Fibroblast of the aortic adventitia (primary cell): Measurements from ENCODE around the gene KDM4C. TPM values are rescaled to one million over a fixed set of nuclear protein-coding genes. Genes with fewer than 3 reads are reported as not detected.
A peak's percentile ranks its signal among the peaks of the same experiment; 100 is the strongest.
"Not testable (repeated sequence)": the region's sequence is repeated elsewhere in the genome, so short reads cannot be mapped to it uniquely, and the experiment has no call there.

Experiments used
- DNase-seq: peaks from one replicate; pipeline ENCODE4 v3.0.0-alpha.2; 2010; ENCODE audit warnings: low read depth
- H3K4me3 ChIP-seq: 2 replicates; pipeline ENCODE4 v1.5.1; 2011; ENCODE audit warnings: low read depth, mild to moderate bottlenecking, control low read depth, low read length, moderate library complexity
- CTCF ChIP-seq: IDR thresholded peaks from 2 replicates; pipeline ENCODE4 v1.5.1; 2011; ENCODE audit warnings: mild to moderate bottlenecking, low read length, control low read depth, inconsistent platforms; ENCODE audit not compliant: insufficient read depth
- total RNA-seq: library from RNA; depleted of rRNA; stranded (reverse); fragments of >200 nt; gene quantifications from 2 replicates; pipeline ENCODE4 v1.2.3, GENCODE V29; 2012; ENCODE audit warnings: low replicate concordance

Gene KDM4C
- total RNA-seq, 1 donor = 25.1 TPM

- no peak for DNase-seq
- TF ChIP-seq CTCF = no peak
- H3K4me3 ChIP-seq = no peak overlapping the region
These were observed 35.4 kb downstream of the KDM4C start for GRCh38 chr9:6793203-6793602.

GRCh38 chr9:6794936-6795335 is 37.2 kb downstream of the KDM4C start:
- no peak for TF ChIP-seq CTCF
- no peak overlapping the region for H3K4me3 ChIP-seq
- DNase-seq = no peak

GRCh38 chr9:6802926-6803325 is 45.2 kb downstream of the KDM4C start:
- no peak for DNase-seq
- TF ChIP-seq CTCF = no peak
- no peak overlapping the region for H3K4me3 ChIP-seq

- TF ChIP-seq CTCF = no peak
- peak; percentile 53 for DNase-seq
- H3K4me3 ChIP-seq = no peak overlapping the region
These were observed 47.8 kb downstream of the KDM4C start for GRCh38 chr9:6805532-6805931.

- not testable (repeated sequence) for H3K4me3 ChIP-seq
These were observed 48.5 kb downstream of the KDM4C start for GRCh38 chr9:6806318-6806717.

GRCh38 chr9:6807669-6808068 is 49.9 kb downstream of the KDM4C start:
- not testable (repeated sequence) for H3K4me3 ChIP-seq, DNase-seq

More at GRCh38 chr9:6806318-6806717, 48.5 kb downstream of the KDM4C start:
- DNase-seq = not testable (repeated sequence)

- H3K4me3 ChIP-seq = no peak overlapping the region
- no peak for DNase-seq
- no peak for TF ChIP-seq CTCF
These were observed 53.7 kb downstream of the KDM4C start for GRCh38 chr9:6811436-6811835.

GRCh38 chr9:6816581-6816980 is 58.8 kb downstream of the KDM4C start:
- TF ChIP-seq CTCF = no peak
- no peak overlapping the region for H3K4me3 ChIP-seq
- DNase-seq = no peak
